ENCODE data around the gene PAIP2B. TPM values are rescaled to one million over a fixed set of nuclear protein-coding genes. Genes with fewer than 3 reads are reported as not detected.

Gene PAIP2B
- total and polyA plus RNA-seq, 2 of the 4 experiments (the other 2 are of a cell fraction) = 0.15 to 0.18 TPM

DNA sequence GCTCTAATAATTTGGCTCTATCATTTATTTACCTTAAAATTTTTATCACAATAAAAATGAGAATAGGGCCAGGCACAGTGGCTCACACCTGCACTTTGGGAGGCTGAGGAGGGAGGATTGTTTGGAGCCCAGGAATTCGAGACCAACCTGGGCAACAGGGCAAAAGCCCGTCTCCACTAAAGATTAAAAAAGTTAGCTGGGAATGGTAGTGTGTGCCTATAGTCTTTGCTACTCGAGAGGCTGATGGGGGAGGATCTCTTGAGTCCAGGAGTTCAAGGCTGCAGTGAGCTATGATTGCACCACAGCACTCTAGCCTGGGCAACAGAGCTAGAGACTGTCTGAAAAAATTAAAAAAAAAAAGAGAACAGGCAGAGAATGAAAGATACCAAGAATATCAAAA lies 90.7 kb downstream of the PAIP2B start:
- BruUV-seq (replicated peaks) = no TSS peak
- Histone ChIP-seq H3K27ac (ENCODE audit: insufficient read depth, low read length) (no peak overlapping the region), H3K9ac (ENCODE audit: low read depth, low read length) (no peak overlapping the region), H3K4me3 (ENCODE audit: insufficient read depth, low read depth, low read length) (no peak overlapping the region), H2AFZ (replicated peaks; ENCODE audit: low read length, poor library complexity) (no peak overlapping the region), H2BK120ac (ENCODE audit: low read depth, low read length) (no peak overlapping the region), H4K8ac (ENCODE audit: low read depth in 2 of 2, low read length in 2 of 2) (no peak overlapping the region), H3K4me2 (ENCODE audit: low read depth, low read length) (no peak overlapping the region), H4K20me1 (ENCODE audit: insufficient read depth, low read length) (peaks cover 6% of the 10 kb centered on the region; the same call in 1 of the 2 replicates), H3K79me1 (ENCODE audit: low read depth in 1 of 2, low read length in 2 of 2) (peaks cover 4 to 18% of the 10 kb centered on the region in 2 experiments; a peak in 3 of 4 replicates), H3K14ac (replicated peaks; ENCODE audit: low read depth, low read length) (no peak overlapping the region), H2AK9ac (replicated peaks; ENCODE audit: low read depth, low read length, poor library complexity) (no peak overlapping the region), H3K9me3 (ENCODE audit: control insufficient read depth, insufficient read depth, low read length) (no peaks in the 10 kb centered on the region), H2BK20ac (ENCODE audit: low read depth, low read length) (no peak overlapping the region), H3K36me3 (ENCODE audit: control insufficient read depth, insufficient read depth, low read length) (peaks cover 31% of the 10 kb centered on the region), H3K27me3 (ENCODE audit: control insufficient read depth, insufficient read depth, low read length) (no peaks in the 10 kb centered on the region), H3K9me1 (ENCODE audit: insufficient read depth, low read length) (peaks cover 4% of the 10 kb centered on the region; the same call in 1 of the 2 replicates), H3K4ac (ENCODE audit: low read depth, low read length) (no peak overlapping the region), H2BK5ac (ENCODE audit: low read depth, low read length, poor library complexity, severe bottlenecking) (no peak overlapping the region), H3K4me1 (ENCODE audit: control insufficient read depth, insufficient read depth, low read length) (peaks cover 2% of the 10 kb centered on the region; the same call in 1 of the 2 replicates), H3K56ac (ENCODE audit: extremely low read depth, insufficient read depth, low read length) (no peak overlapping the region), H2AK5ac (ENCODE audit: low read depth, low read length) (no peak overlapping the region), H3K23ac (ENCODE audit: low read depth, low read length) (no peak overlapping the region), H2BK15ac (ENCODE audit: low read depth, low read length) (no peak overlapping the region), H4K91ac (ENCODE audit: insufficient read depth, low read depth, low read length) (no peak overlapping the region), H4K5ac (ENCODE audit: low read depth, low read length) (no peak overlapping the region), H3K18ac (ENCODE audit: low read depth, low read length) (no peak overlapping the region)
- POLR2A ChIA-PET (ENCODE audit: unreplicated experiment) = no interaction called here
- no peak for ATAC-seq (ENCODE audit: low read depth)
- WGBS, 2 experiments (ENCODE audit: extremely low coverage in 2 of 2, insufficient read length in 1 of 2) = 95% methylated on average over 3 of the region's 3 CpGs; no CpG with 5 or more reads in 1 of the 2 experiments
- in situ Hi-C loops (cut with MboI; ENCODE audit: low sequenced_read_pairs) (no loop called here), dilution Hi-C loops (cut with HindIII; ENCODE audit: low sequenced_read_pairs, unreplicated experiment) (no loop called here), intact Hi-C loops (cut with micrococcal nuclease) (loop anchor here (10.0 kb wide), 1 partner anchor 199 kb away; the partner anchor contains the start of gene ZNF638)
- TF ChIP-seq CEBPB (IDR thresholded peaks at IDR 0.05; ENCODE audit: low read depth, low read length) (no peak), POLR2A (IDR thresholded peaks at IDR 0.05; ENCODE audit: low read depth, low read length) (no peak)
- no peak for DNase-seq
- CTCF ChIA-PET = interaction anchor here (0.6 kb wide), 1 partner anchor 12 kb away, joined by 3 read pairs; no protein-coding TSS in a partner anchor

Measured in IMR-90 (cell line).